Measurements from ENCODE around the gene CCPG1.
"Not testable (repeated sequence)": the region's sequence is repeated elsewhere in the genome, so short reads cannot be mapped to it uniquely, and the experiment has no call there.

The CCPG1 gene

GRCh38 chr15:55408012-55408928, at the start of gene CCPG1, which contains the start of gene PIERCE2:
TSS of gene CCPG1 (minus strand) at chr15:55408359. CDS start at chr15:55389424, 18,935 bp downstream.
TSS of gene PIERCE2 (plus strand) at chr15:55408495. CDS start at chr15:55408769, 274 bp downstream.
- DNase-seq: peak; percentile 99

- no peak for DNase-seq
Measured at GRCh38 chr15:55457401-55458022, 49.4 kb upstream of the CCPG1 start.

GRCh38 chr15:55447030-55447394, 38.9 kb upstream of the CCPG1 start:
- DNase-seq: not testable (repeated sequence)

- not testable (repeated sequence) for DNase-seq
Measured at GRCh38 chr15:55446379-55447029, 38.3 kb upstream of the CCPG1 start.

GRCh38 chr15:55445936-55446335, 37.8 kb upstream of the CCPG1 start:
- not testable (repeated sequence) for DNase-seq

- not testable (repeated sequence) for DNase-seq
Measured at GRCh38 chr15:55443141-55443540, 35.0 kb upstream of the CCPG1 start.

- peak; percentile 78 for DNase-seq
Measured at GRCh38 chr15:55434989-55435825, 27.0 kb upstream of the CCPG1 start.

- DNase-seq: no peak
Measured at GRCh38 chr15:55422089-55422488, 13.9 kb upstream of the CCPG1 start.

- no peak for DNase-seq
Measured at GRCh38 chr15:55420171-55420866, 12.2 kb upstream of the CCPG1 start.

GRCh38 chr15:55417678-55418077, 9.5 kb upstream of the CCPG1 start:
- DNase-seq: not testable (repeated sequence)

GRCh38 chr15:55408976-55409375, 817 bp upstream of the CCPG1 start:
- DNase-seq: not testable (repeated sequence)

- no peak for DNase-seq
Measured at GRCh38 chr15:55407498-55408011, 604 bp downstream of the CCPG1 start.

- peak; percentile 83 for DNase-seq
Measured at GRCh38 chr15:55403531-55403930, 4.6 kb downstream of the CCPG1 start.

- peak; percentile 26 for DNase-seq
Measured at GRCh38 chr15:55402707-55403106, 5.5 kb downstream of the CCPG1 start.

GRCh38 chr15:55401786-55402246, 6.3 kb downstream of the CCPG1 start:
- DNase-seq: no peak

GRCh38 chr15:55400050-55400449, 8.1 kb downstream of the CCPG1 start:
- not testable (repeated sequence) for DNase-seq

GRCh38 chr15:55398243-55398642, 9.9 kb downstream of the CCPG1 start:
- DNase-seq: no peak

- DNase-seq: no peak
Measured at GRCh38 chr15:55394694-55395093, 13.5 kb downstream of the CCPG1 start.

GRCh38 chr15:55389264-55389607, 18.9 kb downstream of the CCPG1 start:
- no peak for DNase-seq

GRCh38 chr15:55387027-55387426, 21.1 kb downstream of the CCPG1 start:
- DNase-seq: no peak

- no peak for DNase-seq
Measured at GRCh38 chr15:55383687-55384086, 24.5 kb downstream of the CCPG1 start.

- no peak for DNase-seq
Measured at GRCh38 chr15:55381595-55381994, 26.6 kb downstream of the CCPG1 start.

All from RPMI8226 (cell line).